Mucosa of stomach (tissue), 1 donor: ENCODE measurements around the gene ZNF223.
A peak's percentile ranks its signal among the peaks of the same experiment; 100 is the strongest.

Experiments
- H3K27me3 ChIP-seq: one replicate; pipeline ENCODE4 v1.7.0; 2013; ENCODE audit warnings: mild to moderate bottlenecking, low read length; ENCODE audit not compliant: control insufficient read depth, insufficient read depth
- H3K36me3 ChIP-seq: one replicate; pipeline ENCODE4 v1.7.0; 2013; ENCODE audit warnings: low read length; ENCODE audit not compliant: control insufficient read depth, insufficient read depth
- H3K4me1 ChIP-seq: one replicate; pipeline ENCODE4 v1.7.0; 2013; ENCODE audit warnings: mild to moderate bottlenecking, low read length; ENCODE audit not compliant: control insufficient read depth, insufficient read depth
- H3K4me3 ChIP-seq: one replicate; pipeline ENCODE4 v1.7.0; 2013; ENCODE audit warnings: low read length
- H3K9ac ChIP-seq: one replicate; pipeline ENCODE4 v1.7.0; 2013; ENCODE audit warnings: mild to moderate bottlenecking, low read length, moderate library complexity
- H3K9me3 ChIP-seq: one replicate; pipeline ENCODE4 v1.7.0; 2013; ENCODE audit warnings: mild to moderate bottlenecking, low read length, moderate library complexity; ENCODE audit not compliant: control insufficient read depth
- donor health status: Pancreatic carcinoma.

The ZNF223 gene

DNA sequence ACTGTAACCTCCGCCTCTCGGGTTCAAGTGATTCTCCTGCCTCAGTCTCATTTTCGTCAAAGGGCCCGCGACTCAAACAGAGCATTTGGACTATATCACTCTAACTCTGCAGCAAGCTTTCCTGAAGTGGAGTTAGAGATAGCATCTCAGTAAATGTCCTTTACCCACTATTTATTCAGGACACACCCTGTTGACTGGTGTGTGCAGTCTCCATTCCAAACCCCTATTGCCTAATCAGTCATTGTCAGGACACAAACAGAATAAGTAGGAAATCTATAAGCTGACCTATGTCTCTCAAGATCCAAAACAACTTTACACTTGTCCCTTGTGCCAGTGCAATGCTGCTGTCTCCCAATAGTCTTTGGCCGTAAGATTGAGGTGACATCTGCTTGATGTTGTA, 25.2 kb upstream of the ZNF223 start:
- Histone ChIP-seq H3K36me3 (peaks cover 5% of the 10 kb centered on the region), H3K9ac (no peak overlapping the region), H3K27me3 (no peaks in the 10 kb centered on the region), H3K4me3 (no peak overlapping the region), H3K9me3 (peaks cover 7% of the 10 kb centered on the region), H3K4me1 (peaks cover 9% of the 10 kb centered on the region)

DNA sequence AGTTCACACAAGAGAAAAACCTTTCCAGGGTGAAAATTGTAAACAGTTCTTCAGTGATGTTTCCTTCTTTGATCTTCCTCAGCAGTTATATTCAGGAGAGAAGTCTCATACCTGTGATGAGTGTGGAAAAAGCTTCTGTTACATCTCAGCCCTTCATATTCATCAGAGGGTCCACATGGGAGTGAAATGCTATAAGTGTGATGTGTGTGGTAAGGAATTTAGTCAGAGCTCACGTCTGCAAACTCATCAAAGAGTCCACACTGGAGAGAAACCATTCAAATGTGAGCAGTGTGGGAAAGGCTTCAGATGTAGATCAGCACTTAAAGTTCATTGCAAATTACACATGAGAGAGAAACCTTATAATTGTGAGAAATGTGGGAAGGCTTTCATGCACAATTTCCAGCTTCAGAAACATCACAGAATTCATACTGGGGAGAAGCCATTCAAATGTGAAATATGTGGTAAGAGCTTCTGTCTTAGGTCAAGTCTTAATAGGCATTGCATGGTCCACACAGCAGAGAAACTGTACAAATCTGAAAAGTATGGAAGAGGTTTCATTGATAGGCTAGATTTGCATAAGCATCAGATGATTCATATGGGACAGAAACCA, 19.7 kb upstream of the ZNF223 start:
- Histone ChIP-seq H3K27me3 (no peaks in the 10 kb centered on the region), H3K36me3 (peaks cover 5% of the 10 kb centered on the region), H3K9ac (no peak overlapping the region), H3K4me3 (no peak overlapping the region), H3K4me1 (no peaks in the 10 kb centered on the region), H3K9me3 (peaks cover 29% of the 10 kb centered on the region)

DNA sequence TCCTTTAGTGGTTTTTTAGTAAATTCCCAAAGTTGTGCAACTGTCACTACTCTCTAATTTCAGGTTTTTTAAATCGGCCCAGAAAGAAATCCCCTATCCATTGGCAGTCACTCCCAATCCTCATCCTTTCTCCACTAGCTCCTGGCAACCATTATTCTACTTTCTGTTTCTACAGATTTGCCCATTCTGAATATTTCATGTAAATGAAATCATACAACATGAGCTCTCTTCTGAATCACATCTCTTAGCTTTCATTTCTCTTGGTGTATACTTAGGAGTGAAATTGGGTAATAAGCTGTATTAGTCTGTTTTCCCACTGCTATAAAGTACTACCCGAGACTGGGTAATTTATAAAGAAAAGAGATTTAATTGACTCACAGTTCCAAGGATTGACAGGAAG, 9.7 kb upstream of the ZNF223 start:
- Histone ChIP-seq H3K36me3 (no peaks in the 10 kb centered on the region), H3K9ac (no peak overlapping the region), H3K9me3 (no peaks in the 10 kb centered on the region), H3K4me3 (no peak overlapping the region), H3K27me3 (no peaks in the 10 kb centered on the region), H3K4me1 (no peaks in the 10 kb centered on the region)

DNA sequence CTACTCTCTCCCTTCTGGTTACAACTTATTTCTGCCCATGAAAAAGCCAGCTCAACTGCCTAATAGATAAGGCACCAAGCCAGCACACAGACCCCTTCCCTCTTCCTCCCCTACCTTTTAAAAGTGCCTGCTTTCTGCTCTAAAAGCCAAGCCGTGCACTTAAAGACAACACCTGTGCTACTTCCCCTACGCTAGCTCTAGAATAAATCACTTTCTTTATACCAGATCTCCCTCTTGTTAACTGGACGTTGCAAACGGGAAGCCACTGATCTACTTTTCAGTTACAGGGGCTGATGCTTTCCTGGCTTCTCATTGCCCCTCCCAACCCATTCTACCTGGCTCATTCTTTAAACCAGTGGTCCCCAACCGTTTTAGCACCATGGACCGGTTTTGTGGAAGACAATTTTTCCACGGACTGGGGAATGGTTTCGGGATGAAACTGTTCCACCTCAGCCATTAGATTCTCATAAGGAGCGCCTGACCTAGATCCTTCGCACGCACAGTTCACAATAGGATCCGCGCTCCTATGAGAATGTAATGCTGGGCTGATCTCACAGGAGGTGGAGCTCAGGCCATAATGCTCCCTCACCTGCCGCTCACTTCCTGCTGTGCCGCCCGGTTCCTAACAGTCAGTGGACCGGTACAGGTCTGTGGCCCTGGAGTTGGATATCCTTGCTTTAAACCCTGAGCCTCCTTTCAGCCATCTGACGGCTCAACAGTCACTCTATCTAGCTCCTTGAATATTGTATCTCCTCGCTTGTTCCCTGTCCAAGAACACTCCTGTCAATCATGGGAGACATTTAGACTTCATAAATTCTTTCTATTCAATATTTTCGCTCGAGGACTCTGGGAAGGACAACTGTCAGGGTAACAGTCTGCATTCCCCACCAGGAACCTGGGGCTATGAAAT, 841 bp upstream of the ZNF223 start:
- Histone ChIP-seq H3K9me3 (no peaks in the 10 kb centered on the region), H3K4me3 (peak overlapping the region; percentile 97), H3K27me3 (no peaks in the 10 kb centered on the region), H3K36me3 (no peaks in the 10 kb centered on the region), H3K9ac (peak overlapping the region; percentile 36), H3K4me1 (no peaks in the 10 kb centered on the region)

DNA sequence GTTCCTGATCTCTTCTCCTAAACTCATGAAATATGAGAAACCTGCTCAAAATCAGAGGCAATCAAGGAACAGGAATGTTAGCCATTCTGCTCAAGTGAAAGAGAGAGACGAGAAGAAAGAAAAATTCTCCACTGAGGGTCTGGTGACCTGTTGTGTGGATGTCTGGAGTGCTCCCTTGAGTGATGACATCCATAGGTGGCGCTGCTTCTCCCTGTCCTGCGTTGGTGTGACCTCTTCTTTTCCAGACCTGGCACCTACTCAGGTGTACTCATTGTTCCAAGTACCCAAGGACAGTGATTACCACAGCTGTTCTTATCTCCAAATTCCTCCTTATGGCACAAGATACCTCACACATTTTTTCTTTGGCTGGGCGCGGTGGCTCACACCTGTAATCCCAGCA, 4.0 kb downstream of the ZNF223 start:
- Histone ChIP-seq H3K9ac (no peak overlapping the region), H3K4me1 (no peaks in the 10 kb centered on the region), H3K9me3 (no peaks in the 10 kb centered on the region), H3K27me3 (no peaks in the 10 kb centered on the region), H3K4me3 (no peak overlapping the region), H3K36me3 (no peaks in the 10 kb centered on the region)

DNA sequence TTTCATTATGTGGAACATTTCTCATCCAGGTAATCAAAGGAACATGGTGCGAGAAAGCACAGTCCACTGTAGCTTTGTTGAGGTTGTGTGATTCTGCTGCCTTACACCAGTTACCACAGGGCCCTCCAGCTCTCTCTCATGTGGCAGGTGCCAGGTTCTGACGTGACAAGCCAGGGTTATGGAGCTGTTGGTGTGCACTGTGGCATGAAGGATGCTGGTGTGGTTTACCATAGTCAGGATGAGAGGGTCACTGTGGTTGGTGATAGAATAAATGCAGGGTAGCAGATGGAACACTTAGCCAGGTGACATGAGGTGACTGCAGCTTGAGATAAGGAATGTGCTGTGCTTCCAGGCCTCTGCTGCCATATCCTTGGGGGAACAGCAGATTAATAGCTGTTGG, 7.4 kb downstream of the ZNF223 start:
- Histone ChIP-seq H3K36me3 (no peaks in the 10 kb centered on the region), H3K27me3 (no peaks in the 10 kb centered on the region), H3K9me3 (no peaks in the 10 kb centered on the region), H3K4me3 (no peak overlapping the region), H3K4me1 (no peaks in the 10 kb centered on the region), H3K9ac (no peak overlapping the region)

DNA sequence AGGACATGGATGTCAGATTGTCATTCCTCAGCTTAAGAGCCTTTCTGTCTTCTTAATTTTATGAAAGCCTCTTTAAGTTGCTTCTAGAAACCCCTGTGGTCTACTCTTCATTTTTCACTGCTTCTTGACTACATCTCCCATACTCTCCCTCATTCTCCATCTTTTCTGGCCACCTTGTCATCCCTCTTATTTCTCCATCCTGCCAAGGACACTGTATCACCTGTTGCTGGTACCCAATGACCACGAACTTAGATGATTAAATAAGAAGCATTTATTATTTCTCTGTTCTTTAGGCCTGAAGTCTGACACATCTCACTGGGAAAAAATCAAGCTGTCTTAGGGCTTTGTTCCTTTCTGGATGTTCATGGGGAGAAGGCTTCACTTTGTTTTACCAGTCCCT, 9.2 kb downstream of the ZNF223 start:
- Histone ChIP-seq H3K4me1 (no peaks in the 10 kb centered on the region), H3K4me3 (no peak overlapping the region), H3K9ac (no peak overlapping the region), H3K36me3 (peaks cover 5% of the 10 kb centered on the region), H3K9me3 (peaks cover 5% of the 10 kb centered on the region), H3K27me3 (no peaks in the 10 kb centered on the region)

DNA sequence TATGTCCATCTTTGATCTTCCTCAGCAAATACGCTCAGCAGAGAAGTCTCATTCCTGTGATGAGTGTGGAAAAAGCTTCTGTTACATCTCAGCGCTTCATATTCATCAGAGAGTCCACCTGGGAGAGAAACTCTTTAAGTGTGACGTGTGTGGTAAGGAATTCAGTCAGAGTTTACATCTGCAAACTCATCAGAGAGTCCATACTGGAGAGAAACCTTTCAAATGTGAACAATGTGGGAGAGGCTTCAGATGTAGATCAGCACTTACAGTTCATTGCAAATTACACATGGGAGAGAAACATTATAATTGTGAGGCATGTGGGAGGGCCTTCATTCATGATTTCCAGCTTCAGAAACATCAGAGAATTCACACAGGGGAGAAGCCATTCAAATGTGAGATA, 14.5 kb downstream of the ZNF223 start:
- H3K36me3 ChIP-seq: peaks cover 13% of the 10 kb centered on the region
- no peaks in the 10 kb centered on the region for H3K4me1 ChIP-seq
- no peaks in the 10 kb centered on the region for H3K27me3 ChIP-seq
- H3K9me3 ChIP-seq: peaks cover 19% of the 10 kb centered on the region
- no peak overlapping the region for H3K9ac ChIP-seq
- H3K4me3 ChIP-seq: no peak overlapping the region

DNA sequence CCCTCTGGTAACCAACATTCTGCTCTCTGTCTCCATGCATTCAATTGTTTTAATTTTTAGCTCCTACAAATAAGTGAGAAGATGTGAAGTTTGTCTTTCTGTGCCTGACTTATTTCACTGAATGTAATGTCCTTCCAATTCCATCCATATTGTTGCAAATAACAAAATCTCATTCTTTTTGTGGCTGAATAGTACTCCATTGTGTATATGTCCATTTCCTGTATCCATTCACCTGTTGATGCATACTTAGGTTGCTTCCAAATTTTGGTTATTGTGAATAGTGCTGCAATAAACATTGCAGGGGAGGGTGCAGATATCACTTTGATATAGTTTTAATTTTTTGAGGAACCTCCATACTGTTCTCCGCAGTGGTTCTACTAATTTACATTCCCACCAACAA, 17.6 kb downstream of the ZNF223 start:
- Histone ChIP-seq H3K36me3 (peaks cover 13% of the 10 kb centered on the region), H3K9me3 (peaks cover 19% of the 10 kb centered on the region), H3K4me3 (no peak overlapping the region), H3K9ac (no peak overlapping the region), H3K4me1 (no peaks in the 10 kb centered on the region), H3K27me3 (no peaks in the 10 kb centered on the region)

DNA sequence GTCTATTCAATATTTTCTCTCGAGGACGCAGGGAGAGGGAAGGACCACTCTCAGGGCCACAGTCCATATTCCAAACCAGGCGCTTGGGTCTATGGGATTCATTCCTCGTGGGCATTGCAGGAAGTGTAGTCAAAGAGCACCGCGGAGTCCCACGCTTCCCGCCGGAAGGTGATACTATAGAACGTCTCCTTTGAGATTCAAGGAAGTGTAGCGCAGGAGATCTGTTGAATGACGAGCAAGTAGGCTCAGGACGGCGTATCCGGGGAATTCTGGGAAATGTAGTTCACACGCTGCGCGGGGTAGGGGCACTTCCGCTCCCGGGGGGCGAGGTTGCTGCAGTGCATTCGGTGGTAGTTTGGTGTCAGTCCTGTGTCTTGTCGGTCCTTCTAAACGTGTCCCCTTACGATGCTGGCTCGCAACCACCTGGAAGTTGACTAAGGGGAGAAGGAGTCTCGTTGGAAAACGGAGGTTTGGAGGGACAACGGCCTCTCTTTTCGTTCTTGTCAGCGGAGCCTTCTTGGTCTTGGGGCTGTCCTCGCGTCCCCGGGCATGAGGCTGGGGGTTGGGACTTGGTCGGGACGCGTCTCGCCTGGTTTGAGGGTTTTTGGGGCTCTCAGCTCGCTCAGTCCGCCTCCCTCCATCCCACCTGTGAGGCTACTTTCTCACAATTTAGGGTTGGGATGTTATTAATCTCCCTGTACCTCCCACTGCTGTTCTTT, 20.1 kb downstream of the ZNF223 start, which contains the start of gene ZNF284:
Gene ZNF284 (plus strand): TSS at position 336 of the 719 bp plus-strand sequence. CDS start 4,231 bp downstream, outside the sequence.
- Histone ChIP-seq H3K9me3 (peaks cover 5% of the 10 kb centered on the region), H3K9ac (peak within 1 kb of the TSS; percentile 58), H3K4me3 (peak within 1 kb of the TSS; percentile 77), H3K36me3 (no peaks in the 10 kb centered on the region), H3K27me3 (no peaks in the 10 kb centered on the region), H3K4me1 (no peaks in the 10 kb centered on the region)

DNA sequence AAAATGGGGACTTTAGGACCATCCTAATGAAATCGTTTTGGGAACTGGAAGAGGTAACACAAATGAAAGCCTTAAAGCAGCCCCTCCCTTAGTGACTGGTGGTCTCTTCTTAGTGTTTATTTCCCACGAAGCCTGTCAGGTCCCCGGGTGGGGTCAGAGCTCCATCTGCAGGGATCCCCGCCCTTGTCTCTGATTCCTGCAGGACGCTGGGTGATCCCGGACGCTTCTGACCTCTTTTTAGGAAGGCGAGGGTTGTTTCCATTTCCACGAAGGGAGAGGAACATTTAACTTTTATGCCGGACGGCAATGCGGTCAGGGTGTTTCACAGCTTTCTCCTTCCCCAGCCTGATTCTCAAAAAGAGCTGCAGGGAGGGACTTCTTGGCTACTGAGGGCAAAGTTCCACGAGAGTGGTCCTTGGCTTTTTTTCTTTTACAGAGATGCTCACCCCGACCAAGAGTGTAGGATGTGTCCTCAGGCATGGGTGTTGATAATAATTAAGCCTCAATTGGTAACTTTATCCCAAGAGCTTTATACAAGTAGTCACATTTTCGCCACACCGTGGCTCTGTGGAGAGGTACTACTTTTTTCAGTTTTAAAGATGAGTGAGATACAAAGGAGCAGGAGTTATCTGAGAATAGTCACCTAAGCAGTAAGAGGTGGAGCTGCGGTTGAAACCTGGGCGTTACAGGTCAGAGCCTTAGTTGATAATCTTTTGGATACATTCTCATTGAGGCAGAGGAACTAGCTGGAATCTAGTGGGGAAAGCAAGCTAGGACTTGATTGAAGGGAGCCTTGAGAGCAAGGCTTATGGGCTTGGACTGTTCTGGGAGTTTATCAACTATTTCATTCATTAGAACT, 20.9 kb downstream of the ZNF223 start:
- peaks cover 5% of the 10 kb centered on the region for H3K9me3 ChIP-seq
- no peaks in the 10 kb centered on the region for H3K27me3 ChIP-seq
- peak overlapping the region; percentile 77 for H3K4me3 ChIP-seq
- peak overlapping the region; percentile 58 for H3K9ac ChIP-seq
- no peaks in the 10 kb centered on the region for H3K4me1 ChIP-seq
- no peaks in the 10 kb centered on the region for H3K36me3 ChIP-seq
